GM21390 (cell line): Measurements from ENCODE around the gene PTGES3L.
"Not testable (repeated sequence)": the region's sequence is repeated elsewhere in the genome, so short reads cannot be mapped to it uniquely, and the experiment has no call there.

Experiments used
- ATAC-seq: cut with Tn5 transposase; IDR thresholded peaks from one replicate; pipeline ENCODE4 v1.9.1; 2021; ENCODE audit not compliant: unreplicated experiment

PTGES3L gene

DNA sequence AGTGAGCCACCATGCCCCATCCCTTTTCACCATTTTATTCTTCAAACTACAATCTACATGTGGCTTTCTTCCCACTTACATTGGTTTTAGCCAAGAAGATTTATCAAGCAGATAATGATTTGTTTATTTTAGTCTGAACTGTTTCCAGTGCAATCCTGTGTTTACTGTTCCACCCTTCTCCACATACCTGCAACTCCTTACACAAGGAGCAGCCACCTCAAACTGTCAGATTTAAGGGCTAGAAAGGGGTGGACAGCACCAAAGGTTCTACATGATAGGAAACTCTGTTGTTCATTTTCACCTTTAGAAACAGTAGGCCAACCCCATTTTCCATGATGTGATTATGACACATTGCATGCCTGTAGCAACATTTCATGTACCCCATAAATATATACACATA, 2.4 kb upstream of the PTGES3L start:
- no peak for ATAC-seq

DNA sequence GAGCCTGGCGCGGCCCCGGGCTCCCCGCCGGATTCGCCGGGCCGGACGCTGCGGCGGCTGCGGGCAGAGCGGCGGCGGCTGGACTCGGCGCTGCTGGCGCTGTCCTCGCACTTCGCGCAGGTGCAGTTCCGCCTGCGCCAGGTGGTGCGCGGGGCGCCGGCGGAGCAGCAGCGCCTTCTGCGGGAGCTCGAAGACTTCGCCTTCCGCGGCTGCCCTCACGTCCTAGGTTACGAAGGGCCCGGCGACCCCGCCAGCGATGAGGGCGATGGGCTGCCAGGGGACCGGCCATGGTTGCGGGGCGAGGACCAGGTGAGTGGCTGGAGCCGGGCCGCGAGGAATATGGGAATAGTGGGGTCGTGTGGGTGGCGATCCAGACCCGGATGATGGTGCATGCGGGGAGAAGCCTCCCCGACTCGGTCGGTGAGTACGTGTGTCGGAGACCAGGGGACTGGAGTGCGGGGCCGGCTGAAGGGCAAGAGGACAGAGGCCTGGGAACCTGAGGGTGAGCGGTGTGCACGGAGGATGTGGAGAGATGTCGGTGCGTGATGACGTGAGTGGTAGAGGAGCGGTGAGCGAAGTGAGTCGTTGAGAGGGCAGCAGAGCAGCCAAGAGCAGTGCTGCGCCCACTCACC, 1.0 kb upstream of the PTGES3L start:
- no peak for ATAC-seq

DNA sequence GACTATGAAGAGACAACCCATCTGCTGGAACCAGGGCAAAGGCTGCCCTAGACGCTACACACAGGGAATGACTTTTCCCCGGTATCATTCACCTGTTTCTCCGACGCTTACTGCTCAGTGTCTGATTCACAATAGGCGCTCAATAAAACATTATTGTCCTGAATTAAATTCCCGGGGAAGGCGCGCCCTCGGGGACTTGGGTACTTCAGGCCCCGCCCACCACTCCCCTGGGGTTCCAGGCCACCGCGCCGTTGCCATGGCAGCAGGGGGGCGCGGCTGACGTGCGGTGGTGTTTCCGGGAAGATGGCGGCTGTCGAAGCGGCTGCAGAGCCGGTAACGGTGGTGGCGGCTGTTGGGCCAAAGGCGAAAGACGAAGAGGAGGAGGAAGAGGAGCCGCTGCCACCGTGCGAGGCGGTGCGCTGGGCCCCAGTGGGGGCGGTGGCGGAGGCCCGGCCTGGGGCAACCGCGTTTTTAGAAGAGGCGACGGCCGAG, 440 bp upstream of the PTGES3L start, which contains the start of gene RUNDC1:
TSS of gene RUNDC1 (plus strand) at position 292 of the 492 bp plus-strand sequence. CDS start at position 304, 12 bp downstream.
- ATAC-seq, result no peak

- not testable (repeated sequence) for ATAC-seq
These were observed 4.2 kb downstream of the PTGES3L start for GRCh38 chr17:42975701-42976100.

DNA sequence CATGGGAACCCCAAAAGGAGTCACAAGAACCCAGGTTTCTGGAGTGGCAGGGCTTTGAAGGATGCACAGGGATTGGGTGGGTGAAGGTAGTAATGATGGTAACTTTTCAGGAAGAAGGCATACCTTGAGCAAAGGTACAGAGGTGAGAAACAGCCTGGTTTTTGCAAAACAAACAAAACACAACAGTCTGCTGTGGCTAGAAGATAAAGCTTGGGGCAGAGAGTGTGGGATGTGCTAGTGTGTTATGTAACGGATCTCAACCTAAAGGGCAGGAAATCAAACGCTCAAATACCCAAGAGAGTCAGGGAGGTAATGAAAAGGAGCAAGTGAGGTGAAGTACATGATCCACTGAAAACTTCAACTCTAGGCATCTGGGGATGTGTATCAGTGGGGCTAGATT, 4.6 kb downstream of the PTGES3L start:
- no peak for ATAC-seq

DNA sequence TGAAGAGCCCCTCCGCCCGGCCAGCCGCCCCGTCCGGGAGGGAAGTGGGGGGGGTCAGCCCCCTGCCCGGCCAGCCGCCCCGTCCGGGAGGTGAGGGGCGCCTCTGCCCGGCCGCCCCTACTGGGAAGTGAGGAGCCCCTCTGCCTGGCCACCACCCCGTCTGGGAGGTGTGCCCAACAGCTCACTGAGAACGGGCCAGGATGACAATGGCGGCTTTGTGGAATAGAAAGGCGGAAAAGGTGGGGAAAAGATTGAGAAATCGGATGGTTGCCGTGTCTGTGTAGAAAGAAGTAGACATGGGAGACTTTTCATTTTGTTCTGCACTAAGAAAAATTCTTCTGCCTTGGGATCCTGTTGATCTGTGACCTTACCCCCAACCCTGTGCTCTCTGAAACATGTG, 6.6 kb downstream of the PTGES3L start:
- not testable (repeated sequence) for ATAC-seq

- no peak for ATAC-seq
These were observed 8.3 kb downstream of the PTGES3L start for GRCh38 chr17:42971589-42971988.

GRCh38 chr17:42969001-42969581, 10.8 kb downstream of the PTGES3L start:
- no peak for ATAC-seq

DNA sequence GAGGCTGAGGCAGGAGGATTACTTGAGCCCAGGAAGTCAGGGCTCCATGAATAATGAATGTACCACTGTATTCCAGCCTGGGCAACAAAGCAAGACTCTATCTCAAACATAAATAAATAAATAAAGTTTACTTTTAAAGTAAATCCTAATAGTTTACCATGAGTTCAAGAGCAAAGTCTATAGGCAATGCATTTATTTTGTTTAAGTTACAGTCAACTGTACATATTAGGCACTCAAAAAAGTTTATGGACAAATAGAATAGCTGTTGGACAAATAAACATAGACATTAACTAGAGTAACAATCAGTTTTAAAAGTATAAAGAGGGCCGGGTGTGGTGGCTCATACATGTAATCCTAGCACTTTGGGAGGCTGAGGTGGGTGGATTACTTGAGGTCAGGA, 12.0 kb downstream of the PTGES3L start:
- ATAC-seq, result no peak

GRCh38 chr17:42964161-42964932, 15.5 kb downstream of the PTGES3L start, which contains the start of gene AARSD1:
TSS of gene AARSD1 (minus strand) at chr17:42964454. CDS start at chr17:42964440, 14 bp downstream.
- ATAC-seq, result peak; percentile 75

- no peak for ATAC-seq
These were observed 26.2 kb downstream of the PTGES3L start for GRCh38 chr17:42953669-42954068.

- no peak for ATAC-seq
These were observed 29.7 kb downstream of the PTGES3L start for GRCh38 chr17:42950044-42950783.

DNA sequence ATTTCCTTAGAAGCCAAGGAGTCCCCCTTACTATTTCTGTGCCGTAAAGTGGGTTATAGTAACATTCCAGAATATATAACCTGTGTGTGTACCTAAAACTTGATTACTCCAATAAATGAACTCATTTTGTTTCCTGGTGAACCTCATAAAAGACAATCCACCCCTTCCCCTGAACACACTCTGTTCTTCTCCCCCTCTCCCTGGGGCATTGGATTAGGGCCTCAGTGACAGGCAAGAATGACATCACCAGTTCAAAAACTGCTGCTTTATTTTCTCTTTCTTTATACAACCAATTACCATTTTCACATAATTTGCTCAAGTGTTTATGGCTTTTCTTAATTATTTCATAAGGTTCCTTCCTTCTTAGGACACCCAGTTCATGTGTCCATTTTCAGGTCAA, 33.1 kb downstream of the PTGES3L start:
- no peak for ATAC-seq

- ATAC-seq, result no peak
These were observed 35.7 kb downstream of the PTGES3L start for GRCh38 chr17:42944211-42944610.

DNA sequence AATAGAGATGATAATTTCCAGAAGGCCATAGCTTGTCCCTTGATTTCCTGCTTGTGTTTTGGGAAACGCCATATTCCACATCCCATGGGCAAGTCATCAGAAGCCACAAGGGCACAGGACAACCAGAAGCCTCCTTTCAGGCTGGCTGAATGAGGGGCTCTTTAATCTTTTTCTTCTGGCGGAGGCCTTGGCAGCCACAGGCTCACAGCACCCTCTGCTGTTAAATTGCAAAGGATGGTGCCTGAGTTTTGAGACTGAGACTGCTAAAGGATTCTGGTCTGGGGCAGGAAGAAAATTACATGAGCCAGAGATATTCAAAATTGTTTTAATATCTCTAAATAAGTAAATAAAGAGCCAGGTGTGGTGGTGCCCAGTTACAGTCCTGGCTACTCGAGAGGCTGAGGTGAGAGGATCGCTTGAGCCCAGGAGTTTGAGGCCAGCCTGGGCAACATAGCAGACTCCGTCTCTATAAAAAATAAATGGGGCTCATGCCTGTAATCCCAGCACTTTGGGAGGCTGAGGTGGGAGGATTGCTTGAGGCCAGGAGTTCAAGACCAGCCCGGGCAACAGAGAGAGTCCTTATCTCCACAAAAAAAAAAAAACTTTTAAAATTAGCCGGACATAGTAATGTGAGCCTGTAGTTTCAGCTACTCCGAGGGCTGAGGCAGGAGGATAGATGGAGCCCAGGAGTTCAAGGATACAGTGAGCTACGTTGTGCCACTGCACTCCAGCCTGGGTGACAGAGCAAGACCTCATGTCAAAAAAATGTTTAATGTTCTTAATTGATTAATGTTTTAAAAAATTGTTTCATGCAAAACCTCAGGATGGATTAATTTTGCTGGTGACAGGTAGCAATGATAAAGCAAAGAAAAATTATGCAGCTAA, 41.9 kb downstream of the PTGES3L start:
- no peak for ATAC-seq

DNA sequence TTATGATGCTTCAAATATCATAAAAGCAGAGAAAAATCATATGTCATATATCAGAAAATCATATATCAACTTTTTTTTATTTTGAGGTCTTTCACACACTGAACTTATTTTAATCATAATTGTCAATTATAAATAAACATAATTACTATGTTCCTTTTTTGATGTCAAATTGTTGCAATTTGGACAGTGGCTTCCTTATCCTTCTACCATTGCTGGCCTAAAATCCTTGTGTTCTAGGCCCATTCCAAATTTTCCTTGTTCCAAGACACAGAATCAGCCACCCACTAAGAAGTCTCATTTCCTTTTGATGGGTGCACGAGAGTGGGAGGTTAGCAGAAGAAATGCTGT, 50.4 kb downstream of the PTGES3L start:
- ATAC-seq, result no peak

- ATAC-seq, result peak; percentile 51
These were observed 51.0 kb downstream of the PTGES3L start for GRCh38 chr17:42928714-42929496.

- no peak for ATAC-seq
These were observed 55.0 kb downstream of the PTGES3L start for GRCh38 chr17:42924891-42925290.

GRCh38 chr17:42923472-42923871, 56.4 kb downstream of the PTGES3L start:
- not testable (repeated sequence) for ATAC-seq
